Smooth muscle cell (in vitro differentiated cells): ENCODE data around the gene PDIA4. TPM values are rescaled to one million over a fixed set of nuclear protein-coding genes. Genes with fewer than 3 reads are reported as not detected.
A peak's percentile ranks its signal among the peaks of the same experiment; 100 is the strongest.

Experiments used
- DNase-seq: peaks from one replicate; lab custom pipeline; 2025; ENCODE audit not compliant: unreplicated experiment; lab: John Stamatoyannopoulos, UW
- H2AFZ ChIP-seq: fragments of 200-600 bp; sonication (generic); 2 replicates; pipeline ENCODE4 v1.6.0; 2016; ENCODE audit warnings: antibody characterized with exemption, low read depth, mild to moderate bottlenecking
- H3F3A ChIP-seq: fragments of 200-600 bp; sonication (generic); 2 replicates; pipeline ENCODE4 v1.6.0; 2017; ENCODE audit warnings: antibody characterized with exemption, low read depth
- H3K27ac ChIP-seq: fragments of 200-600 bp; sonication (generic); 2 replicates; pipeline ENCODE4 v1.5.1; 2016; ENCODE audit warnings: low read depth, mild to moderate bottlenecking
- H3K27me3 ChIP-seq: fragments of 200-600 bp; sonication (generic); 2 replicates; pipeline ENCODE4 v1.6.1; 2016; ENCODE audit warnings: low read depth, mild to moderate bottlenecking
- H3K36me3 ChIP-seq: fragments of 200-600 bp; sonication (generic); 2 replicates; pipeline ENCODE4 v1.5.1; 2016; ENCODE audit warnings: low read depth
- H3K4me1 ChIP-seq: fragments of 200-600 bp; sonication (generic); 2 replicates; pipeline ENCODE4 v1.5.1; 2016; ENCODE audit warnings: low read depth
- H3K4me2 ChIP-seq: fragments of 200-600 bp; sonication (generic); 2 replicates; pipeline ENCODE4 v1.6.0; 2016; ENCODE audit warnings: mild to moderate bottlenecking
- H3K4me3 ChIP-seq: fragments of 200-600 bp; sonication (generic); 2 replicates; pipeline ENCODE4 v1.5.1; 2016; ENCODE audit warnings: mild to moderate bottlenecking
- H3K79me2 ChIP-seq: fragments of 200-600 bp; sonication (generic); 2 replicates; pipeline ENCODE4 v1.6.0; 2016; ENCODE audit warnings: low read depth, mild to moderate bottlenecking
- H3K9ac ChIP-seq: fragments of 200-600 bp; sonication (generic); 2 replicates; pipeline ENCODE4 v1.6.0; 2016; ENCODE audit warnings: low read depth
- H3K9me3 ChIP-seq: fragments of 200-600 bp; sonication (generic); replicated peaks from 2 replicates; pipeline ENCODE4 v1.5.1; 2016; ENCODE audit warnings: low read depth
- H4K20me1 ChIP-seq: fragments of 200-600 bp; sonication (generic); 2 replicates; pipeline ENCODE4 v1.6.0; 2016; ENCODE audit warnings: low read depth
- WGBS: methylation state at CpG from one replicate; pipeline ENCODE4 v1.1.7; 2016; ENCODE audit warnings: low lambda C conversion rate; 5-methylcytosine and 5-hydroxymethylcytosine counted together
- polyA plus RNA-seq: library from polyadenylated mRNA; unstranded; fragments of >200 nt; fragmentation: Nextera tagmentation; extraction: Ambion mirVana; gene quantifications from 2 replicates; pipeline ENCODE4 v1.2.1, GENCODE V29; 2016
- total RNA-seq: library from RNA; depleted of rRNA; stranded (reverse); fragments of >200 nt; gene quantifications from 2 replicates; pipeline ENCODE4 v1.2.3, GENCODE V29; 2014
- TF ChIP-seq, protein P1 (sequence below): fragments of 200-600 bp; sonication (generic); IDR thresholded peaks from 2 replicates; pipeline ENCODE4 v1.5.1; 2017; ENCODE audit warnings: borderline replicate concordance, mild to moderate bottlenecking, antibody characterized with exemption; ENCODE audit not compliant: insufficient read depth, poor library complexity, severe bottlenecking

PDIA4 gene
- total and polyA plus RNA-seq, 2 experiments from 2014 or later = 178 to 316 TPM

- Histone ChIP-seq H3K79me2 (peaks cover 62% of the 10 kb centered on the region), H3K4me2 (peak overlapping the region; percentile 96), H3K27ac (peak overlapping the region; percentile 72), H4K20me1 (peaks cover 33% of the 10 kb centered on the region), H3K27me3 (no peaks in the 10 kb centered on the region), H3K4me3 (peak overlapping the region; percentile 81), H3K9ac (peak overlapping the region; percentile 75), H3K9me3 (no peaks in the 10 kb centered on the region), H3K4me1 (peaks cover 9% of the 10 kb centered on the region), H2AFZ (no peak overlapping the region), H3F3A (peaks cover 14% of the 10 kb centered on the region), H3K36me3 (no peaks in the 10 kb centered on the region)
- TF ChIP-seq, protein P1, sequence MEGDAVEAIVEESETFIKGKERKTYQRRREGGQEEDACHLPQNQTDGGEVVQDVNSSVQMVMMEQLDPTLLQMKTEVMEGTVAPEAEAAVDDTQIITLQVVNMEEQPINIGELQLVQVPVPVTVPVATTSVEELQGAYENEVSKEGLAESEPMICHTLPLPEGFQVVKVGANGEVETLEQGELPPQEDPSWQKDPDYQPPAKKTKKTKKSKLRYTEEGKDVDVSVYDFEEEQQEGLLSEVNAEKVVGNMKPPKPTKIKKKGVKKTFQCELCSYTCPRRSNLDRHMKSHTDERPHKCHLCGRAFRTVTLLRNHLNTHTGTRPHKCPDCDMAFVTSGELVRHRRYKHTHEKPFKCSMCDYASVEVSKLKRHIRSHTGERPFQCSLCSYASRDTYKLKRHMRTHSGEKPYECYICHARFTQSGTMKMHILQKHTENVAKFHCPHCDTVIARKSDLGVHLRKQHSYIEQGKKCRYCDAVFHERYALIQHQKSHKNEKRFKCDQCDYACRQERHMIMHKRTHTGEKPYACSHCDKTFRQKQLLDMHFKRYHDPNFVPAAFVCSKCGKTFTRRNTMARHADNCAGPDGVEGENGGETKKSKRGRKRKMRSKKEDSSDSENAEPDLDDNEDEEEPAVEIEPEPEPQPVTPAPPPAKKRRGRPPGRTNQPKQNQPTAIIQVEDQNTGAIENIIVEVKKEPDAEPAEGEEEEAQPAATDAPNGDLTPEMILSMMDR = no peak
- WGBS = 63% methylated on average over 10 of the region's 10 CpGs
- no peak for DNase-seq
Observed at GRCh38 chr7:149027055-149027454, 1.2 kb downstream of the PDIA4 start.

DNA sequence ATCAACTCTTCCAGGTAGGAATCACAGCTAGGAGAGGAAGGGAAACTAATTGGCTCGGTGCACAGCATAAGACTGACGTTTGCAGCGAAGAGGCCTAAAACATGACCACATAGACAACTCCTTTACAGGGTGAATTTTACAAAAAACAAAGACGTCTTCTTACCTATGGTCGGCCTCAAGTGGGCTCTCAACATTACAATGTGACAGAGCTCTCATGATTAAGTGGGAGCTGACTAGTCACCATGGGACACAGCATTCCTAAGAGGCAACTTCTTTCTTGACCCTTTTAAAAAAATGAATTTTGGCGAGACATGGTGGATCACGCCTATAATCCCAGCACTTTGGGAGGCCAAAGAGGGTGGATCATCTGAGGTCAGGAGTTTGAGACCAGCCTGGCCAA lies 4.6 kb downstream of the PDIA4 start:
- peak overlapping the region; percentile 28 for H3K27ac ChIP-seq
- no peaks in the 10 kb centered on the region for H3K9me3 ChIP-seq
- 83% methylated on average over 7 of the region's 7 CpGs for WGBS
- H4K20me1 ChIP-seq = peaks cover 61% of the 10 kb centered on the region
- TF ChIP-seq, protein P1 = no peak
- no peaks in the 10 kb centered on the region for H3K27me3 ChIP-seq
- peaks cover 85% of the 10 kb centered on the region for H3K79me2 ChIP-seq
- no peak overlapping the region for H3K9ac ChIP-seq
- H3K36me3 ChIP-seq = no peaks in the 10 kb centered on the region
- H3F3A ChIP-seq = no peaks in the 10 kb centered on the region
- H3K4me1 ChIP-seq = peaks cover 9% of the 10 kb centered on the region
- no peak overlapping the region for H2AFZ ChIP-seq
- H3K4me2 ChIP-seq = no peak overlapping the region
- no peak overlapping the region for H3K4me3 ChIP-seq
- DNase-seq = no peak

GRCh38 chr7:149022756-149023360 lies 5.4 kb downstream of the PDIA4 start:
- Histone ChIP-seq H3K9me3 (no peaks in the 10 kb centered on the region), H3K4me2 (no peak overlapping the region), H3K4me1 (peaks cover 9% of the 10 kb centered on the region), H3K27ac (no peak overlapping the region), H3K27me3 (no peaks in the 10 kb centered on the region), H3F3A (no peaks in the 10 kb centered on the region), H3K79me2 (peaks cover 85% of the 10 kb centered on the region), H4K20me1 (peaks cover 67% of the 10 kb centered on the region), H2AFZ (no peak overlapping the region), H3K9ac (no peak overlapping the region), H3K36me3 (no peaks in the 10 kb centered on the region), H3K4me3 (no peak overlapping the region)
- TF ChIP-seq, protein P1 = no peak
- no peak for DNase-seq
- WGBS = 86% methylated on average over 6 of the region's 6 CpGs

DNA sequence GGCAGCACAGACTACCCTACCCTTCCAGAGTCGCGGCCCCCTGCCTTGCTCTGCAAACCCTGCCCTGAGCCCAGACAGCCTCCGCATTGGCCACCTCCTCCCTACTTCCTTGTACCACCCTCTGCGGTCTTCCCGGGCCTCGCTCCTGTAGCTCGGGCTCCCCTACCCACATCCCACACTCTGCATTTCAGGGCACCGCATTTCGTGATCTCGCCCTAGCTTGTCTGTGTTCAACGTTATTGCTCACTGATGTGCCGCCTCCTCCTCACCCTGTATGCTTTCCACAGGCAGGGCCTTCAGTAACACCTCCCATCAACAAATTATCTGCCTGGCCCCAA lies 6.6 kb downstream of the PDIA4 start:
- H3K27me3 ChIP-seq = no peaks in the 10 kb centered on the region
- peaks cover 2% of the 10 kb centered on the region for H3K36me3 ChIP-seq
- TF ChIP-seq, protein P1 = no peak
- H3K4me2 ChIP-seq = no peak overlapping the region
- no peak for DNase-seq
- peaks cover 77% of the 10 kb centered on the region for H3K79me2 ChIP-seq
- no peak overlapping the region for H3K9ac ChIP-seq
- no peaks in the 10 kb centered on the region for H3K9me3 ChIP-seq
- H3K27ac ChIP-seq = no peak overlapping the region
- no peak overlapping the region for H3K4me3 ChIP-seq
- peaks cover 67% of the 10 kb centered on the region for H4K20me1 ChIP-seq
- H2AFZ ChIP-seq = no peak overlapping the region
- H3F3A ChIP-seq = no peaks in the 10 kb centered on the region
- no peaks in the 10 kb centered on the region for H3K4me1 ChIP-seq
- WGBS = 95% methylated on average over 10 of the region's 12 CpGs
